Superior temporal gyrus (tissue), 1 donor: ENCODE data around the gene NME3.

Experiments
- DNase-seq: peaks from one replicate; pipeline ENCODE4 v3.0.0-alpha.2; 2016; ENCODE audit errors: extremely low spot score

NME3 gene

DNA sequence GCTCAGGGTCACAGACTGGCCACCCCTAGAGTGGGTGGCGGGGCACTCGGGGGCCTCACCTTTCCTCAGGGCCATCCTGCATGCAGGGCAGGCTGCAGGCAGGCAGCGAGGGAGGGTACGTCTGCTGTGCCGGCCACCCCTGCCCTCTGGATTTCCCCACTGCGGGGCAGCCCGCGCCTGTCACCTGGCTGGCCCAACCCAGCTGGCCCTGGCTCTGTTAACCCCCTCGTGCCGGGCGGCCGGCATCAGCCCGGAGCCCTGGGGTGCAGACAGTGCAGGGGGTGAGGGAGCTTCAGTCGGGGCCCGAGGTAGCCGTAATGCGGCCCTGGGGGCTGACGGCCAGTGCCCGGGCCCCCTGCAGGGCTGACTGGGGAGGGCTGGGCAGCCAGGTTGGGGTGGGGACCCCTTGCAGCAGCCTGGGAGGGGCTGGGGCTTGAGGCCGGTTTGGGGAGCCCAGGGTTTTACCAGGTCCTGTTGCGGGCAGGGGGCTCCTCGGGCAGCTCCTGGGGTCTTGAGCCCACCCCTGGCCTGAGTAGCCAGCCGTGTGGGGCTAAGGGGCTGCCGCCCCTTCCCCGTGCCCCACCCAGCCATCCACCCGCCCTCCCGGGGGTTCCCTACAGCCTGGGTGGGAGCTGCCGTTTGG lies 22.4 kb upstream of the NME3 start, which contains the start of gene IGFALS:
TSS of gene IGFALS (minus strand) at position 128 of the 643 bp plus-strand sequence. CDS start at position 75, 53 bp downstream.
- DNase-seq: no peak

DNA sequence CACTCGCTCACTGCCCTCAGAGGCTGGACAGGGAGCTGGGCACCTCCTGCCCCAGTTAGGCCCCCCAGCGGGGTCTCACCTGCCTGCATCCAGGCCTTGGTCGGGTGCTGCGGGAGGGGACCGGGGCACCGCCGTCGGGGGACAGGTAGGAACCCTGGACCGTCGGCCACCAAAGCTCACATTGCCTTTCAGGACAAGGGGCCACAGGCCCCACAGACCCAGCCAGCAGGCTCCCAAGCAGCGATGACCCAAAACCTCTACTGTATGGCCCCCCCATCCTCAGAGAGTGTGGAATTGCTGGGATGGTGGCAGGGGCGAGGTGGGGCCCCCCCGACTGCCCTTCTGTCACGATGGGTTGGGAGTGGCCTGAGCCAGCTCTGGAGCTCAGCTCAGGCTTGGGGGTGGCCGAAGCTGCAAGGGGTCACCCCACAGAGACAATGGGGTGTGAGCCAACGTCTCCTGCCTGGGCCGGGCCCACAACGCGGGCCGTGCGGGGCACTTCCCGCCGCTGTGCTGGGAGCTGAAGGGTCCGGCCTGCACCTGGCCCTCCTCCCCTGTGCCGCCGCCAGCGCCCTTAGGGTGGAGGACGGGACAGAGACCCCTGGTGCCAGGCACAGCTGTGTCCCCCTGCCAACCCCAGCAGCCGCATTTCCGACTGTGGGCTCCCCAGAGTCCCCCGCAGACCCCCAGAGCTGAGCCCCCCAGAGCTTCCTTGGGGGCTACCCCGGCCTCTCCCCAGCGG lies 21.7 kb upstream of the NME3 start:
- no peak for DNase-seq

DNA sequence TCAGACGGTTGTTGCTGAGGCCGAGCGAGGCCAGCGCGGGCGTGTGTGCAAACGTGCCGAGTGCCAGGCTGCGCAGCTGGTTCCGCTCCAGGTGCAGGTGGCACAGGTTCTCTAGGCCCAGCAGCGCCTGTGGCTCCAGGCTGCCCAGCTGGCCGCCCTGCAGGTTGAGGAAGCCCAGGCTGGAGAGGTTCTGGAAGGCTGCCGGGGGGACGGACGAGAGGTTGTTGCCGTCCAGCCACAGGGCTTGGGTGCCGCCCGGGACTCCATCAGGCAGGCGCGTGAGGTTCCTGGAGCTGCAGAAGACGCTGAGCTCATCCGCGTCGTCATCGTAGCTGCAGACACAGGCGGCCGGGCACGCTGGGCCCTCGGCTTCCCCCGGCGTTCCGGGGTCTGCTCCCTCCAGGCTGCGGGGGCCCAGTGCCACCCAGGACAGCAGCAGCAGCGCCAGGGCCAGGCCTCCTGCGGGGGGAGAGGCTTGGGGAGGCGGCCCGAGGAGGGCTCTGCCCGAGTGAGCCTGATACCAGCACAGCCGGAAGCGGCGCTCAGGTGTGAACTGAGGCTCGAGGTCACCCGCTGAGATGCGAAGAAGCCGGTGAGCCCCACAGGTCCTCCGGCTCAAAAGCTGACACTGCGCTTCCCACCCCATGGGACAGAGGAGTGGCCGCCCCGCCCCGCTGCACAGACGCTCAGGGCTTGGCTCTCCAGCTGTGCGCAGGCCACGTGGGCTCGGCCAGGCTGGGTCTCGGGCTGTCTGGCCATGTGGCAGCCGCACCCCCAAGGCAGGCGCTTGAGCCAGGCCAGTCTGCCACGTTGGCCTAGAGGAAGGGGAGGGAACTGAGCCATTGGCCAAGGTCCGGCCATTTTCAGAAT lies 20.8 kb upstream of the NME3 start:
- DNase-seq: no peak

DNA sequence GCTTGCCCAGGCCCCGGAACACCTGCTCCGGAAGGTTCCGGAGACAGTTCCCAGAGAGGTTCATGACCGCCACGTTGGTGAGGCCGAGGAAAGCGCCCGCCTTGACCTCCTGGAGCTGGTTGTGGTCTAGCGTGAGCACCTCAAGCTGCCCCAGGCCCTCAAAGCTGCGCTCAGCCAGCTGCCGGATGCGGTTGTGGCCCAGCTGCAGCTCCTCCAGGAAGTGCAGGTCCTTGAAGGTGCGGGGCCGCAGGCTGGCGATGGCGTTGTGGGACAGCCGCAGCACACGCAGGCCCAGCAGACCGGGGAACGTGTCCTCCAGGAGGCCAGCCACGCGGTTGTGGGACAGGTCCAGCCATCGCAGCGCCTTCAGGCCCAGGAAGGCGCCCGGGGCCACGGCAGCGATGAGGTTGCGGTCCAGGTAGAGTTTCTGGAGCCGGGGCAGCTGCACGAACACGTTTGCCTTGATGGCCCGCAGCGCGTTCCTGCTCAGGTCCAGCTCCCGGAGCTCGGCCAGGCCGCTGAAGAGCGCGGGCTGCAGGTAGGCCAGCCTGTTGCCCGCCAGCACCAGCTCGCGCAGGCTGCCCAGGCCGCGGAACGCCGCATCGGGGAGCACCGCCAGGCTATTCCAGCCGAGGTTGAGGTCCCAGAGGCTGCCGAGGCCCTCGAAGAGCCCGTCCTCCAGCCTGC lies 20.1 kb upstream of the NME3 start:
- DNase-seq: no peak

DNA sequence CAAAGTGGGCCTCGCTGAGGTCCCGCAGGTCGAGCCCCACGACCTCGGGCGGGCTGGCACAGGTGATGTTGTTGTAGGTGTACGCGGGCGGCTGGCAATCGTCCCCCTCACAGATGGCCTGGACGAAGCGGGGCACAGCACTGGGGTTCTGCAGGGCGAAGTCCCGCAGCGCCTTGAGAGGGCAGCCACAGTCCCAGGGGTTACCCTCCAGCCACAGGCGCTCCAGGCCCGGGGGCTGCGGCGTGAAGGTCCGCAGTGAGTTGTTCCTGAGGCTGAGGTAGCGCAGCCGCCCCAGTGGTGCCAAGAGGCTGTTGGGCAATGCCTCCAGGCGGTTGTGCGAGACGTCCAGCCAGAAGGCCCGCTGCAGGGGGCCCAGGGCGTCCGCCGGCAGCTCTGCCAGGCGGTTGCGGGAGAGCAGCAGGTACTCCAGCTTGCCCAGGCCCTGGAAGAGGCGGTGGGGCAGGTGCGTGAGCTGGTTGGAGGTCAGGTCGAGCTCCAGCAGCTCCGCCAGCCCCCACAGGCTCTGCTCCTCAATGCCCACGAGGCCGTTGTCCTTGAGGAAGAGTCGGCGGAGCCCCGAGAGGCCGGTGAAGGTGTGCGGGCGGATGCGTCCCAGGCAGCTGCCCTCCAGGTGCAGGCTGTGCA lies 19.4 kb upstream of the NME3 start:
- no peak for DNase-seq

DNA sequence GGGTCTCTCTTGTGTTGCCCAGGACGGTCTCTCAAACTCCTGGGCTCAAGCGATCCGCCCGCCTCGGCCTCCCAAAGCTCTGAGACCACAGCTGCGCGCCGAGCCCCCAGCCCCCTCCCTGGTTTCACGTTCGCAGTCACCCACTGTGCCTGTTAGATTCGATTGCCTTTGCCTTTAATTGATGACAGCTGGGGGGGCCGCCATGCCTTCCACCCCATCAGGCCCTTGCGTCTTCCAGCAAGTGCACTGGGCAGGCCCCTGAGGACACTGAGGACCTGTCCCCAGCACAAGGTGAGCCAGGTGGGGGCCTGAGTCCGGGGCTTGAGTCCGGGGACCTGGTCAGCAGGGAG lies 18.9 kb upstream of the NME3 start:
- no peak for DNase-seq

DNA sequence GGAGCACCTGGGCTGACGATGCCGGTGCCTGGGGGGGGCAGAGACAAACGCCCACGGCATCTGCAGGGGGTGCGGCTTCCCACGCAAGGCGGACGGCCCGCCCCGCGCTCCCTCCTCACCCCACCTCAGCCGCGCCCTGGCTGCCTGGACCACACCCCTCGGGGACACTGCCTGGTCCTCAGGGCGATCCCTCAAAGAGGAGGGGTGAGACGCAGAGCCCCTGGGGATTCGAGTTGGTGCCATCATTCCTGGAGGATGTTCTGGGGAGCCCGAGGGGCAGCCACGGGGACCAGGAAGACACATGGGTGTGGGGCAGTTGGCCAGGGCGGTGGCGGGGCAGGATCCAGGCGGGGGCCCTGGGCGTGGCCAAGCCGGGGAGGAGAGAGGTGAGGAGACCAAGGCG lies 18.3 kb upstream of the NME3 start:
- no peak for DNase-seq

DNA sequence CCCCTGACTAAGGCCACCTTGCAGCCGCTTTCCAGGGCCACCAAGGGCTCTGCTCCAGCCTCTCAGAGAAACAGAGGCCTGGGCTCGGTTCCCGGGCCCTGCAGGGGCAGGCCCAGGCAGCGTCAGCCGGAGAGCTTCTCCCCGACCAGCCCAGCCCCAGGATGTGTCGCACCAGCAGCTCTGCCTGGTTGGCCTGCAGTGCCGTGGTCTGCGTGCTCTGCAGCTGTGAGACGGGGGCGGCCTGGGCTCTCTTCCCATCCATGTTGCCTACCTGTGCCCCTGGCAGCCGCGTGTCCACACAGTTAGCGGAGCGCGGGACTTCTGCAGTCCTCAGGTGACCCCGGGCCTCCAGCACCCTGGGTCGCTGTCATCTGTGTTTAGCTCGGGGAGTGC lies 17.4 kb upstream of the NME3 start:
- DNase-seq: no peak

DNA sequence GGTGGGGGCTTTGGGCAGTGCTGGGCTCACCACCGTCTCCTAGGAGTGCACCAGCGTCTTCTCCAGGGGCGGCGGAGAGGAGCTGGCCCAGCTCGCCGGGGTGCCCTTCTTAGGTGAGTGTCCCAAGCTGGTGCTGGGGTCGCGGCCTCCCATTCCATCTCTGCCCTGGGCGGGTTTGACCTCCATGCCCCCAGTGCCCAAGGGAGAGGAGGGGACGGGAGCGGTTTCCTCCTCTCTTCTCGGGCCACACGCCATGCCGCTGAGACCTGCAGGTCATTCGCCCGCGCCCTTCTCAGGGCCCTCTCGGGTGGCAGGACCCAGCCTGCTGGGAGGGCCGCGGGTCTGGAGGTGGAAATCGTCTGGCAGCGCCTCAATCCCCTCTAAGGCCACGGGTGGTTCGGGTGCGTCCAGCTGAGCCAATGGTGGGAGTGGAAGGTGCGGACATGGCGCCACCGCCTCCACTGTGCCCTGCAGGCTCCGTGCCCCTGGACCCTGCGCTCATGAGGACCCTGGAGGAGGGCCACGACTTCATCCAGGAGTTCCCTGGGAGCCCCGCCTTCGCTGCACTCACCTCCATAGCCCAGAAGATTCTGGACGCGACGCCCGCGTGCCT lies 16.9 kb upstream of the NME3 start:
- no peak for DNase-seq

DNA sequence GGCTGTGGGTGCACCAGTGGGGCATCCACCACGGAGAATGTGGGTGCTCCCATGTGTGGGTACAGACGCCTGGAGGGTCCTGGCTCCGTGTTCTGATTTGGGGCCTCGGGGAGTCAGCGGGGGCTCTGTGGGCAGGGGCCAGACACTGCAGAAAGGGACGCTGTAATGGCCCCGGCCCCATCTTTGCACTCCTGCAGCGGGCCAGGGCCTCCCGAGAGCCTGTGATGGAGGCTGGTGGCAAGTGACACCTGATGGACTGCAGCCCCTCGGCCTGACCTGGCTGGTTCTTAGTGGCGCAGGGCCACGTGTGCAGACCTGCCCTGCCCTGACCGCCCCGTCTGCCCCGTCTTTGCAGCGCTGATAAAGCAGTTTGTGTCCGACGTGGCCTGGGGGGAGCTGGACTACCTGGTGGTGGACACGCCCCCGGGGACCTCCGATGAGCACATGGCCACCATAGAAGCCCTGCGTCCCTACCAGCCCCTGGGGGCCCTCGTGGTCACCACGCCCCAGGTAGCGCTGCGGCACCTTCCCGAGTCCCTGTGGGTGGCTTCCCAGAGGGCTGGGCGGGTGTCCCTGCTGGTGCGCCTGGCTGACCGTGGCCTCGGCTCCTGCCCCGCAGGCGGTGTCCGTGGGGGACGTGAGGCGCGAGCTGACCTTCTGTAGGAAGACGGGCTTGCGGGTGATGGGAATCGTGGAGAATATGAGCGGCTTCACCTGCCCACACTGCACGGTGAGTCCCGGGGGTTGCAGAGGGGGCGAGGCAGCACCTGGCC lies 16.2 kb upstream of the NME3 start:
- no peak for DNase-seq

DNA sequence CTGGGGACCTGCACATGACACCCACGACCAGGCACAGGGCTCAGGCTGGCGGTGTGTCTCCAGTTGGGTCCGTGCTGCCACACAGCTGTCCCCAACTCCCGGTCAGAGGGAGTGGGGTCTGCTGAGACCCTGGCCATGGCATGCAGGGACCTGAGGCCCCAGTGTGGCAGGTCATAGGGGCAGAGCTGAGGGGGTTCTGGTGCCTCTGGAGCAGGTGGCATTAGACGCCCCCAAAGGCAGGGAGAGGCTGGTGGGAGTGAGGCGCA lies 15.6 kb upstream of the NME3 start:
- DNase-seq: no peak

DNA sequence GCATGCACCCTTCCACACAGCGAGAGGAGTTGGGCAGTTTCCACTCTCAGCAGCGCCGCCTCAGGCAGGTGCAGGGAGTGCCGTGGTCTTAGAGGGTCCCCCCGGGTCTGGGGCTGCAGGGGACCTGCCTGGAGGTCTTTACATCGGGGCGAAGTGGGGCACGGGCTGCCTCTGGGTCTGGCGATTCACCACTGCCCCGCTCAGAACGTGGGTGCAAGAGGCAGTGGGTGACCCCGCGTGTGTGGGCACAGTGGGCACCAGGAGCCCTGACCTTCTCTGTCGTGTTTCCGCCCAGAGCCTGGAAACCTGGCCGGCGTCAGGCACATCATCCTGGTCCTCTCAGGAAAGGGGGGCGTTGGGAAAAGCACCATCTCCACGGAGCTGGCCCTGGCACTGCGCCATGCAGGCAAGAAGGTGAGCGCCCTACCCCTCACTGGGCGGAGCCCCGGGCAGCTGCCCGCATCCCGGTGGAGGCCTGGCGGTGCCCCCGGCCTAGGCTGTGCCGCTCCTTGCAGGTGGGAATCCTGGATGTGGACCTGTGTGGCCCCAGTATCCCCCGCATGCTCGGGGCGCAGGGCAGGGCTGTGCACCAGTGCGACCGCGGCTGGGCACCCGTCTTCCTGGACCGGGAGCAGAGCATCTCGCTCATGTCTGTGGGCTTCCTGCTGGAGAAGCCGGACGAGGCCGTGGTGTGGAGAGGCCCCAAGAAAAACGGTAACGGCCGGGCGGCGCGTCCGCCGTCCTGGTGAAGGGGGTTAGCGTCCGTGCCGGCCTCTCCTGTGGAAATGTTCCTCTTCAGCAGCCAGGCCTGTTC lies 15.1 kb upstream of the NME3 start:
- DNase-seq: no peak

DNA sequence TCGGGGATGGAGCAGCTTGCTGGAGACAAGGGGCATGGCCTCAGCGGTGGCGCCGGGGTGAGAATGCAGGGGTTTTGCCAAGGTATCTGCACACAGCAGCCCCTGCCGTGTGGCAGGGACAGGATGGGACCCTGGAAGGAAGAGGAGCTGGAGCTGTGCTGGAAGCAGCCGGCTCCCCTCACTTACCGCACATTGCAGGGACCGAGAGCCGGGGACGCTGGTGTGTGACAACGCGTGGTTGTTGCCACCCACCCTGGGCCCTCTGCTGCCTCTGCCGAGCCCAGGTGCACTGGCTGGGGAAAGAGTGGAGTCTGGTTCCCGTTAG lies 14.5 kb upstream of the NME3 start:
- DNase-seq: no peak

DNA sequence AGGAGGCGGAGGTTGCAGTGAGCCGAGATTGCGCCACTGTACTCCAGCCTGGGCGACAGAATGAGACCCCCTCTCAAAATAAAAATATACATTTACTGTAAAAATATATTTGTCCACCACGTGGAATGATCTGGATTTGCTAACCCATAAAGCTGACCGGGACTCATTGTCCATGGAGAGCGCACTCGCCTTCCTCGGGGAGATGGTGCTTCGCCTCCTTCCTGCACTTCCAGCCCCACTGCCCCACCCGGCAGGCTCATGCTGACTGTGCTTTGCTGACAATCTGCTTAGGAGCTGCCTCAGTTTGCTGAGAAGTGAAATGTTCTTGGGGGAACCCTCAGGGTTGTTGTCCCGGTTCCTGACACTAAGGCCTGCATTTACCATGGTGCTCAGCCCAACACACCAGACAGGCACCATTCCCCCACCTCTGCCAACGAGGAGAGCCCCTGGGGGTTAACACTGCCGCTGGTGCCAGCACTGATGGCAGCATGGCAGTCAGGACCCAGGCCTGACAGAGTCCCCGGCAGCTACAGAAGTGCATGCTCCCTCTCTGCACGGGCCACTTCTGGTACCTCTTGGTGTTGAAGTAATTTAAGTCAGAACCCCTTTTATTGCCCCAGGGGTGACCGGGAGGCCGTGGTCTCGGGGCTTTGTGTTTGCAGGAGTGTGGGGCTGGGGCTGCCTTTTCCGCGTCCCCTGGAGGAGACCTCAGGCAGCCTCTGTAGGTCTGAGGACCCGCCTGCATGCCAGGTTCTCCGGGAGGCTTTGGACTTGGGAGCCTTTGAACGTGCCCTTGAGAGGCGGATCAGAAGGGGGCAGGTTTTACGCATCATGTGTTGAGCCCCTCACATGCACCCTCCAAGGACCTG lies 13.9 kb upstream of the NME3 start:
- DNase-seq: no peak

DNA sequence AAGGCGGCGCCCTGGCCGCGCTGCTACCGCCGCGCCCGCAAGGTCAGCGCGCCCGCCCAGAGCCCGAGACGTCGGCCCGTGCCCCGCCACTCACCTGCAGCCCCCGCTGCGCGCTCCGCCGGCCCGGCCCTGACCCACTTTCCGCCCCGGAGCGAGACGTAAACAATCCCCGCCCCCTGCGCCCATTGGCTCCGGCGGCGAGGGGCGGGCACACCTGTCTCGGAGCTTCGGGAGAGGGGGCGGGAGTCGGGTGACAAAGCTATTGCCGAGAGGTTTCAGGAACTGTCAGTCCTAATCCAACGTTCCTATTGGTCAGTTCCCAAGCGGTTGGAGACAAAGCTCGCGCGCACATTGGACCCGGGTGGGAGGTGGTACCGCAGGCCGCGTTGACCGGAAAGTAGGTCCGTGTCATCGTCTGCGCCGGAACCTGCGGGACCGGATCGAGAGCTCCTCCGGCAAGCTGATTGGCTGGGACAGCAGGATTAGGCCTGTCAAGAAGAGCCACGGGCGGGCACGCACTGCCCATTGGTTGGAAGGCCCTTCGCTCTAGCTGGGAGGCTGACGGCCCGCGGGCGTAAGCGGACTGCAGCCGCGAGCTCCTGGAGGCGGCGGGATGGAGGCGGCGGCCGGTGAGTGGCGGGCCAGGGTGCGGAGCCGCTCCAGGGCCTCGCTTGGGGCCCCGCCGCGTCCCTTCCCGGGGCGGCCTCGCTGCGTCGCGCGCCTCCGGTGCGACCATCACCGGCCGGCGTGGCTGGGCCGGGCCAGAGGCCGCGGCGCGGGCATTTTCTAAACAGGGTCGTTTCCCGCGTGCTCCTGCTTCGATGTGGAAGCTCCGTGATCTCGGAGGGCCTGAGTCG lies 11.3 kb upstream of the NME3 start, which contains the start of the genes NUBP2 and SPSB3:
TSS of gene NUBP2 (plus strand) at position 553 of the 857 bp plus-strand sequence. CDS start at position 614, 61 bp downstream.
TSS of gene SPSB3 (minus strand) at position 164 of the 857 bp plus-strand sequence. CDS start 1,088 bp downstream, outside the sequence.
- DNase-seq: peak; percentile 100

DNA sequence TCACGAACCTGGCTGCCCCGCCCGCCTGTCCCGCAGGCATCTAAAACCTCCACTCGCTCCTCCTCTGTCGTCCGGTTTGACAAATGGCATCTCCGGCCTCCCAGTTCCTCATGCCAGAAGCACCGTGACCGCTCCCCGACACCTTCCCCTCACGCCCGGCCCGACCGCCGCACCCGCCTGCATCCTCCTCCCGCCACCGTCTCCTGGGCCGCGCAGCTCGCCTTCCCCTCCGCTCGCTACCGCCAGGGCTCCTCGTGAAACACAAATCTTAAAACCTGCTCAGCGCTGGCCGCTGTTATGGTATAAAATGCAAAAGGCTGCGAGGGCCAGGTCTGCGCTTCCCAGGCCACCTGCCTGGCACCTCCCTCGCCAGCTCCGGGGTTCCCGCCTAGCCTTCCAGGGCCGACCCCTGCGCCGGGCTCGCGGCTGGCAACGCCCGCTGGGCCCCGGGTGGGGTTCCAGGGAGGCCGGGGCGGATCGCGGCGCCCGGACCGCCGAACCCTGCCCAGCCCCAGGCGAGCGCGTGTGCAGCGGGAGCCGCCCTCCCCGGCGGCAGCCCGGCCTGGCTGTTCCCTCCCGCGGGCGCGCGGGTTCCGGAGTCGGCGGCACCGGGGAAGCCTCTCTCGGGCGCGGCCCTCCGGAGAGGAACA lies 10.5 kb upstream of the NME3 start:
- DNase-seq: no peak

DNA sequence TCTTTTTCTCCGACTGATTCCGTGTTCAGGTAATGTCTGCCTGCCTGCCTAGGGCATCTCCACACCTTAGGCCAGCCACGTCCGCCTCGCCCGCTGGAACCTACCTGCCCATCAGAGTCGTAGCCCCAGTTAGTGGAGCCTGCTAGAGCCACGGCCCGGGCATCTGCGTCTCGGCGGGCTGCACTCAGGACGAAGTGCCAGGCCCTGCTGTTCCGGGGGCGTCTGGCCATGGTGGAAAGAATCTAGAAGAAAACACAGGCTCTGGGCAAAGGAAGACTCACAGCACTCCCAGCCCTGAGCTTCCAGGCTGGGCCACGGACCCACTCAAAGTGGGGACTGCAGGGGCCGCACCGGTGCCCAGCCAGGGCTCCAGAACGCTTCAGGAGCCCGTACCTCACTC lies 9.9 kb upstream of the NME3 start:
- no peak for DNase-seq
